ENCODE data around the gene GNPNAT1.

The GNPNAT1 gene

GRCh38 chr14:52798826-52799225, 7.4 kb upstream of the GNPNAT1 start:
- Histone ChIP-seq H3F3A (ENCODE audit: insufficient read depth, low read length) (no peaks in the 10 kb centered on the region), H3K9me3 (ENCODE audit: low read length) (no peaks in the 10 kb centered on the region), H3K27me3 (ENCODE audit: insufficient read depth, low read length) (no peaks in the 10 kb centered on the region), H3K79me2 (ENCODE audit: insufficient read depth, low read length) (no peaks in the 10 kb centered on the region), H3K36me3 (ENCODE audit: insufficient read depth, low read length) (no peaks in the 10 kb centered on the region), H3K9ac (ENCODE audit: low read length) (no peak overlapping the region), H3K4me1 (ENCODE audit: insufficient read depth, low read length, severe bottlenecking) (peaks cover 11% of the 10 kb centered on the region), H3K9me2 (ENCODE audit: low read depth, low read length) (no peaks in the 10 kb centered on the region), H4K20me1 (ENCODE audit: insufficient read depth, low read length) (no peaks in the 10 kb centered on the region), H3K4me2 (ENCODE audit: low read length) (peak overlapping the region; percentile 60), H3K4me3 (ENCODE audit: low read depth, low read length, poor library complexity, severe bottlenecking) (peak overlapping the region; percentile 37), H2AFZ (ENCODE audit: low read length) (peak overlapping the region; percentile 89), H3K27ac (ENCODE audit: low read depth, low read length, poor library complexity, severe bottlenecking) (no peak overlapping the region)
- TF ChIP-seq CTCF (IDR thresholded peaks at IDR 0.05; ENCODE audit: low read length) (no peak), EZH2 (IDR thresholded peaks at IDR 0.05; ENCODE audit: borderline replicate concordance, low read length) (no peak)

GRCh38 chr14:52797653-52798052, 6.2 kb upstream of the GNPNAT1 start:
- Histone ChIP-seq H3K9me2 (ENCODE audit: low read depth, low read length) (no peaks in the 10 kb centered on the region), H3K36me3 (ENCODE audit: insufficient read depth, low read length) (no peaks in the 10 kb centered on the region), H4K20me1 (ENCODE audit: insufficient read depth, low read length) (no peaks in the 10 kb centered on the region), H3K79me2 (ENCODE audit: insufficient read depth, low read length) (no peaks in the 10 kb centered on the region), H3F3A (ENCODE audit: insufficient read depth, low read length) (no peaks in the 10 kb centered on the region), H3K9me3 (ENCODE audit: low read length) (no peaks in the 10 kb centered on the region), H2AFZ (ENCODE audit: low read length) (no peak overlapping the region), H3K4me2 (ENCODE audit: low read length) (no peak overlapping the region), H3K9ac (ENCODE audit: low read length) (no peak overlapping the region), H3K4me3 (ENCODE audit: low read depth, low read length, poor library complexity, severe bottlenecking) (no peak overlapping the region), H3K4me1 (ENCODE audit: insufficient read depth, low read length, severe bottlenecking) (peaks cover 11% of the 10 kb centered on the region), H3K27ac (ENCODE audit: low read depth, low read length, poor library complexity, severe bottlenecking) (no peak overlapping the region), H3K27me3 (ENCODE audit: insufficient read depth, low read length) (no peaks in the 10 kb centered on the region)
- TF ChIP-seq CTCF (IDR thresholded peaks at IDR 0.05; ENCODE audit: low read length) (no peak), EZH2 (IDR thresholded peaks at IDR 0.05; ENCODE audit: borderline replicate concordance, low read length) (no peak)

- H3K9me3 ChIP-seq (ENCODE audit: low read length), result no peaks in the 10 kb centered on the region
- H4K20me1 ChIP-seq (ENCODE audit: insufficient read depth, low read length), result no peaks in the 10 kb centered on the region
- H3K27me3 ChIP-seq (ENCODE audit: insufficient read depth, low read length), result no peaks in the 10 kb centered on the region
- no peak overlapping the region for H3K9ac ChIP-seq (ENCODE audit: low read length)
- peaks cover 18% of the 10 kb centered on the region for H3K79me2 ChIP-seq (ENCODE audit: insufficient read depth, low read length)
- no peak overlapping the region for H2AFZ ChIP-seq (ENCODE audit: low read length)
- peaks cover 29% of the 10 kb centered on the region for H3K4me1 ChIP-seq (ENCODE audit: insufficient read depth, low read length, severe bottlenecking)
- no peaks in the 10 kb centered on the region for H3K36me3 ChIP-seq (ENCODE audit: insufficient read depth, low read length)
- no peaks in the 10 kb centered on the region for H3K9me2 ChIP-seq (ENCODE audit: low read depth, low read length)
- H3K4me3 ChIP-seq (ENCODE audit: low read depth, low read length, poor library complexity, severe bottlenecking), result no peak overlapping the region
- TF ChIP-seq CTCF (IDR thresholded peaks at IDR 0.05; ENCODE audit: low read length) (no peak), EZH2 (IDR thresholded peaks at IDR 0.05; ENCODE audit: borderline replicate concordance, low read length) (no peak)
- no peak overlapping the region for H3K4me2 ChIP-seq (ENCODE audit: low read length)
- H3F3A ChIP-seq (ENCODE audit: insufficient read depth, low read length), result peaks cover 5% of the 10 kb centered on the region; the same call in 1 of the 2 replicates
- H3K27ac ChIP-seq (ENCODE audit: low read depth, low read length, poor library complexity, severe bottlenecking), result no peak overlapping the region
Measured at GRCh38 chr14:52793061-52793460, 1.7 kb upstream of the GNPNAT1 start.
